Left kidney (tissue), 2 donors: ENCODE measurements around the gene SRRM4. TPM values are rescaled to one million over a fixed set of nuclear protein-coding genes. Genes with fewer than 3 reads are reported as not detected.

Experiments used
- DNase-seq: peaks from one replicate; pipeline ENCODE4 v3.0.0-alpha.2; 2013
- polyA plus RNA-seq: library from polyadenylated mRNA; unstranded; fragments of 120-200 nt; gene quantifications from one replicate; pipeline ENCODE4 v1.2.1, GENCODE V29; 2013; ENCODE audit not compliant: insufficient read length

The SRRM4 gene
- polyA plus RNA-seq, 1 donor, result 0.02 TPM

DNA sequence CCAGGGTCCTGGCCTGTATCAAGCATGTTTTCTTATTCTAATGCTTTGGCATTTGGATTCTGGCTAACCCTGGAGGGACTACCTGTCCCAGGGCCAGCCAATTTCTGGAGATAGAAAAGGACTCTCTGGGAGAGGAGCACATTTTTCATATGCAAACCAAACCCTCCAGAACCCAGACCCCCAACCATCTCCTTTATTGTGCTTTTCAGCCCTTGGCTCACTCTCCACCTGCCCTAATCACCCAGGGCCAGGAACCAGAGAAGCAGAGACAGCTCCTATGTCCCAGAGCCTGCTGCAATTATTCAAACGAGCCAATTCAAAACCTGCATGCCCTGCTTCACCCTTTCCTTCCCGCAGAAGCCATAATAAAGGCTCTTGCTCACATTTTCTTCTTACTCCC, 221.2 kb downstream of the SRRM4 start:
- no peak for DNase-seq

- peak; percentile 39 for DNase-seq
Observed at GRCh38 chr12:119204131-119204530, 222.8 kb downstream of the SRRM4 start.

DNA sequence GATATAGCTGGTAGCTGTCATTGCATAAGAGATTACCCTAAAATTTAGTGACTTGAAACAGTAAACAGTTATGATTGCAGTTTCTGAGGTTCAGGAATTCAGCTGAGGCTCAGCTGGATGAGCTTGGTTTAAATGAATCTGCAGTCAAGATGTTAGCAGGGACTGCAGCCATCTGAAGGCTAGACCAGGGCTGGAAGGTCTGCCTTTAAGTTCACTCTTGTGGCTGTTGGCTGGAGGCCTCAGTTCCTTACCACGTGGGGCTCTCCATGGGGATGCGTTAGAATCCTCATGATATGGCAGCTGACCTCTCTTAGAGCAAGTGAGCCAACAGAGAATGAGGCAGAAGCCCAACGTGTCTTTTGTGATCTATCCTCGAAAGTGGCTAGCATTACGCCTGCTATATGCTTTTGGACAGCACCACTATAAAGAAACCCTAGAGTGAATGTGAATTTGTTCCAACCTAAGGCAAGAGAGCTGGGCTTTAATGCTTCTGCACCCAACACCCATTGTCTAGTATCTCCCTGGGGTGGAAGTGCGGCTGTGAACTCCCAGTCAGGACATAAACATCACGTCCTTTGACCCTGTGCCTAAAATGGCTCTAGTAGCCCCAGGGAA, 223.4 kb downstream of the SRRM4 start:
- no peak for DNase-seq

GRCh38 chr12:119206348-119207062, 225.2 kb downstream of the SRRM4 start:
- DNase-seq, result no peak

DNA sequence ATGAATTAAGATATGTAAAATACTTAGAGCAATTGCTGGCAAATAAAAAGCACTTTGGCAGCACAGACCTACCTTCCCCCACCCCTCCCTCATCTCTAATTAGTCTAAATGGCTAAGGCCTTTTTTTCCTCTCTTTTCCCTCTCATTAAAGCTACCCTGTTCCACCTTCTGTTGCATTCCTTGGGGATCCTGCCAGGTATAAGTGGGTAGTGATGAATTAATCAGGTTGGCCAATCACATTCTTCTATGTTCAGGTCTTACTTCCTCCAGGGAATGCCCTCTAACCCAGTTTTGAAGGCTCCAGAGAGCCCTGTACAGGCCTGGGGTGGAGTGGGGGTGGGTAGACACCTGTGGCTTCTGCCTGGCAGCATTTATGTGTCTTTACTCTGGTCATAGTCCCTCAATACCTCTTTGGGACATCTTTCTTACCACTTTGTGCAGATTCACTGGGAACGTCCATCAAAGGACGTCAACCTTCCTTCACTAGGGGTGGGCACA, 225.8 kb downstream of the SRRM4 start:
- DNase-seq, result no peak

GRCh38 chr12:119208626-119209061, 227.3 kb downstream of the SRRM4 start:
- DNase-seq, result no peak

DNA sequence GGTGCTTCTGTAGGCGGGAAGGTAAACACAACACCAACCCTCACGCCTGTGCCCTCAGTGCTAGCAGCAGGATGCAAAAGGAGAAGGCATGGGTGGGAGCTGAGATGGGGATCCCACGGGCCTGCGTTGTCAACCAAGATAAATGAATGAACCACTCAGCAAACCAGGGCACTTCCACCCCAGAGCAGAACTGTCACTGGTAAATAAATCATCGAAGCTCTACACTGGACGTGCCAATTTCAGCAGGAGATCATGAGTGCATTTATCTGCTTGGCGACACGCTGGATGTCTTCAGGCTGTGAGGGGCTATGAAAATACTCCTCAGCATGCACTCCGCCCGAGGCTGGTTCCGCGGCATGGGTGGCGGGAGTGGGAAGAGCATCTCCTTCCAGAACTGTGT, 230.5 kb downstream of the SRRM4 start:
- DNase-seq, result no peak

Other genes with a start within 250 kb of the SRRM4 start
- gene HSPB8, start 197.4 kb downstream of the SRRM4 start, polyA plus RNA-seq, result 4.8 TPM